NOMO-1 treated with dmso at 0.1 percent for 144 hours (cell line): Measurements from ENCODE around the gene CIB1.
"Not testable (repeated sequence)": the region's sequence is repeated elsewhere in the genome, so short reads cannot be mapped to it uniquely, and the experiment has no call there.

Experiments
- DNase-seq: peaks from one replicate; lab custom pipeline; 2025; ENCODE audit not compliant: unreplicated experiment; lab: John Stamatoyannopoulos, UW

The CIB1 gene

DNA sequence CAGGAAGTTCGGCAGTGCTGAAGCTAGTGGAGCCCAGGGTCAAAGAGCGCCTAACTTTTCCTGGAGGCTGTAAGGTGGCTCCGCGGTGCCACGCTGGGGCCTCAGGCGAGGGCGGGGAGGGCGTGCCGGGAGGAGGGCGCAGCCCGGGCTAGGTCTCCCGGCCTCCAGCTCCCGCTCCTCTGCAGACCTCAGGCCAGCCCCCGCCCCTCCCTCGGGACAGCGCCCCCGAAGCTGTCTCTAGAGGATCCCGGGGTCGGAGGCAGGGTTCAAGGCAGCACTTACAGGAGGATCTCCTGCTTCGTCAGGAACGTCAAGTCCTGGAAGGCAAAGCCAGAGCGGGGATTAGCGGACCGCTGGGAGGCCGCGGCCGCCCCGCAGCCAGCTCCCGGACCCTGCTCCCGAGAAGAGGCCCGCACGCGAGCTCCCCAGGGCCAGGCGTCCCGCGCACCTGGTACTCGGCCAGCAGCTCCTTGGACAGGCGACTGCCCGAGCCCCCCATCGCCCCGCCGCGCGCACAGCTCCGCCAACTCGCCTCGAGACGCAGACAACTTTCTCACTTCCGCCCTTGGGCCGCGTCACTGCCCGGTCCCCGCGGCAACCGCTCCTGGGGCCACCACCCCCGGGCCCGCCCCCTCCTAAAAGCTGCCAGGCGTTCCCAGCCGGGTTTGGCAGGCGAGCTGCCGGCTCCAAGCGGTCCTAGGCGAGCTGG is at the start of gene CIB1:
CIB1 (minus strand) TSS at position 555 of the 709 bp plus-strand sequence; CDS start at position 499, 56 bp downstream.
- DNase-seq: peak; percentile 93

DNA sequence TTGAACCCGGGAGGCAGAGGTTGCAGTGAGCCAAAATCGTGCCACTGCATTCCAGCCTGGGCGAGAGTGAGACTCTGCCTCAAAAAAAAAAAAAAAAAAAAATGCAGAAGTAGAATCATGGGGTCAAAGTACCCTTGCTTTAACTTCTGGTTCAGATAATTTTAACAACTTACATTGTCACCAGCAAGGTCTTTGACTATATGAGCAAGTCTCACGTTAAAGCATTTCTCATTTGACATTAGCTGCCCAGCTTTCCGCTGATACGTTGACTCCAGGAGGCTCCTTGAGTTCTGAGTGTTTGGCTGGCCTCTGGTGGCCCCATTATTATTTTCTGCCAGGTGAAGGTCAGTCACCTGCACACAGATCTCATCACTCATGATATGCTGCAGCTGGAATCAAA is 47.9 kb upstream of the CIB1 start:
- DNase-seq: peak; percentile 20

DNA sequence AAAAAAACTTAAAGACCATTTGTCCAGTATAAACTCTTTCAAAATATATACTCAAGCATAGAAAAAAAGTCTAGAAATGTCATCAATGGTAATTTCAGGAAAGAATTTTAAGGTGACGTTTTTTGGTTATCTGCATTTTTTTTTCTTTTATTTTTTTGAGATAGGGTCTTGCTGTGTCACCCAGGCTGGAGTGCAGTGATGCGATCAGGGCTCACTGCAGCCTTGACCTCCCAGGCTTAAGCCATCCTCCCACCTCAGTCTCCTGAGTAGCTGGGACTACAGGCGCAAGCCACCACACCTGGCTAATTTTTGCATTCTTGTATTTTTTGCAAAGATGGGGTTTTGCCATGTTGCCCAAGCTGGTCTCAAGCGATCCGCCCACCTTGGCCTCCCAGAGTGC is 47.0 kb upstream of the CIB1 start:
- DNase-seq: not testable (repeated sequence)

DNA sequence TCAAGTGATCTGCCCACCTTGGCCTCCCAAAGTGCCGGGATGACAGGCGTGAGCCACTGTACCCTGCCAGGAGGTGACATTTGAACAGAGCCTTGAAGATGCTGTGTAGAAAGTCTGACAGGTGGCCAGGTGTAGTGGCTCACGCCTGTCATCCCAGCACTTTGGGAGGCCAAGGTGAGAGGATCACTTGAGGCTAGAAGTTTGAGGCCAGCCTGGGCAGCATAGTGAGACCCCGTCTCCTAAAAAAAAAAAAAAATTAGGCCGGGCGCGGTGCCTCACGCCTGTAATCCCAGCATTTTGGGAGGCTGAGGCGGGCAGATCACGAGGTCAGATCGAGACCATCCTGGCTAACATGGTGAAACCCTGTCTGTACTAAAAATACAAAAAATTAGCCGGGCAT is 44.7 kb upstream of the CIB1 start:
- DNase-seq: not testable (repeated sequence)

DNA sequence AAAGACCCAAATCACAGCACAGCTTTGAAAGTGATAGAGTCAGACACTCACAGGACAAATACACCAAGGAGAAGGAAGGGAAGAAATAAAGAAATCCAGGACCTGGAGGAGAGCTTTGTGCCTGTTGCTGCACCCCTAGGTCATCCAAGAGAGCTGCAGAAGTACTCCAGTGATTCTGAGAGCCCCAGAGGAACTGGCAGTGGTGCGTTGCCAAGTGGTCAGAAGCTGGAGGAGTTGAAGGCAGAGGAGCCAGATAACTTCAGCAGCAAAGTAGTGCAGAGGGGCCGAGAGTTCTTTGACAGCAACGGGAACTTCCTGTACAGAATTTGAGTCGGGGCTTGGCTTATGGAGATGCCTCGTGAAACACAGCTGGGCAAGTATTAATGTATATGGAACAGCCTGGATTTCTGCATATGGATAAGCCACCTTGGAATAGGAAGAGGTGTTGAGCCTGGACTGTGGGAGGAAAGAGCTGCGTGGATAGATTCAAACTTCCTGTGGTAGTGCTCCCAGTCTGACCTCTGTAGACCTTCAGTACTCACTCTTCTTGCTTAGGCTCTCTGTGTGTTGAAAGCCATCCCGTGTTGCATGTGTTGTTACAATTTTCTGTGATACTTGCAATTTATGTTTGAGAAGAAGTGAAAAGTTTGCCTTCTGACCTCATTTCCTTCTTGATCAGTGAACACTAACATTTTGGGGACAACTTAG is 37.9 kb upstream of the CIB1 start:
- no peak for DNase-seq

DNA sequence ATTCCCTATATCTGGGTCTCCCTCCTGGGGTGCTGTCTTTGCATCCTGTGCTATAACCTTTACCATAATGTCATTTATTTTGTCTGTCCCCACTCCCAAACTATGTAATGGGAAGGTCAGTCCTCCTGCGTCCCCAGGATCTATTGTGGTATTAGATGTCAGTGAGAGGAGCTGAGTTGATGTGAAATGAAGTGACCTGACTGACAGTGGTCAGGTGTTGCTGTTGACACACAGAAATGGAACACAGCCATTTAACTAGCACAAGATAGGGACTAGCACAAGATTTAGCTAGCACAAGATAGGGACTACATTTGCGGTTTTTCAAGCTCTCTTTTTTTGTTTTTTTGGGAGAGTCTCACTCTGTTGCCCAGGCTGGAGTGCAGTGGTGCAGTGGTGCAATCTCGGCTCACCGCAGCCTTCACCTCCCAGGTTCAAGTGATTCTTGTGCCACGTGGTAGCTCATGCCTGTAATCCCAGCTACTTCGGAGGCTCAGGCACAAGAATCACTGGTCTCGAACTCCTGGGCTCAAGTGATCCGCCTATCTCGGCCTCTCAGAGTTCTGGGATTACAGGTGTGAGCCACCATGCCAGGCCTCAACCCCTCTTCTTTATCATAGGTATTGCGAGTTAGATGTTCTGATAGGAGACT is 36.9 kb upstream of the CIB1 start:
- no peak for DNase-seq

DNA sequence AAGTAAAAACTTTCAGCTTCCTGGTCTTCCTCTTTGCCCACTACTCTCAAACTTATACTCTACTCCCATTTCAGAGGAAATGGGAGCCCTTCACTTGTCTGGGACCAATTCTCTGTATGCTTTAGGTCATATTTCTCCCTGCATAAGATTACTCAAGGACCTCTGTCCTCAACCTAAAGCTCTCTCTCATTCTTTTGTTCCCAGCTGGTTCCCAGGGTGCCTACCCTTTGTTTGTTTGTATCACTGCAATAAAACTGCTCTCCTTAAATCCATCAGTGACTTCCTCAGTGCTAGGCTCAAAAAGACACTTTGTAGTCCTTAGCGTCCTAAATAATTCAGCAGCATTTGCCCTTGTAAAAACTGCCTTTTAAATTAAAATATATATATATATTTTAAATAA is 34.7 kb upstream of the CIB1 start:
- no peak for DNase-seq

DNA sequence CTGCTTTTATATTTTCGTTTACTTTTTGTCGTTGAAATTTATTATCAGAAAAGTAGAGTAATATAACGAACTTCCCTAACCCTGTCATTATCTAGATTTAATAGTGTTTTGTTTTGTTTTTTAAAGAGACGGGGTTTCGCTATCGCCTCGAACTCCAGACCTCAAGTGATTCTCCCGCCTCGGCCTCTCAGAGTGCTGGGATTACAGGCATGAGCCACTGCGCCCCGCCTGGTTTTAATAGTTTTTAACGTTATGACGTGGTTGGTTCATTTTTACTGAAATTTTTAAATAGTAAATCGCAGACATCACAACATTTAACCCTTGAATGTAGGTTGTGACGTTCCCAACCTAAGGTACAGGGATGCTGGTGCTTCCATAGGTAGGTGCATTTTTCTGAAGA is 32.7 kb upstream of the CIB1 start:
- no peak for DNase-seq

DNA sequence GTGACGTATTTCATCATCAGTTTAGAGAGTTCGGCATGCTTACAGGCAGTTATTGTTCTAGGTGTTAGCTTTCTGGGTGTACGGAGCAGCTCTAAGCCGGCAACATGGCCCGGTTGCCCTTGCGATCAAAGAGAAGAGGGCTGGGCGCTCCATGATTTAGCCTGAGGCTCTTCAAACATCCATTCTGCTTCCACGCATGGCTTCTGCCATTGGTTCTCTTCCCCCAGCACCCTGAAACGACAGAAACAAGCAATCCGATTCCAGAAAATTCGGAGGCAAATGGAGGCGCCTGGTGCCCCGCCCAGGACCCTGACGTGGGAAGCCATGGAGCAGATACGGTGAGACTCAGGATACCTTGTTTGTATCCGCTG is 32.3 kb upstream of the CIB1 start:
- no peak for DNase-seq

DNA sequence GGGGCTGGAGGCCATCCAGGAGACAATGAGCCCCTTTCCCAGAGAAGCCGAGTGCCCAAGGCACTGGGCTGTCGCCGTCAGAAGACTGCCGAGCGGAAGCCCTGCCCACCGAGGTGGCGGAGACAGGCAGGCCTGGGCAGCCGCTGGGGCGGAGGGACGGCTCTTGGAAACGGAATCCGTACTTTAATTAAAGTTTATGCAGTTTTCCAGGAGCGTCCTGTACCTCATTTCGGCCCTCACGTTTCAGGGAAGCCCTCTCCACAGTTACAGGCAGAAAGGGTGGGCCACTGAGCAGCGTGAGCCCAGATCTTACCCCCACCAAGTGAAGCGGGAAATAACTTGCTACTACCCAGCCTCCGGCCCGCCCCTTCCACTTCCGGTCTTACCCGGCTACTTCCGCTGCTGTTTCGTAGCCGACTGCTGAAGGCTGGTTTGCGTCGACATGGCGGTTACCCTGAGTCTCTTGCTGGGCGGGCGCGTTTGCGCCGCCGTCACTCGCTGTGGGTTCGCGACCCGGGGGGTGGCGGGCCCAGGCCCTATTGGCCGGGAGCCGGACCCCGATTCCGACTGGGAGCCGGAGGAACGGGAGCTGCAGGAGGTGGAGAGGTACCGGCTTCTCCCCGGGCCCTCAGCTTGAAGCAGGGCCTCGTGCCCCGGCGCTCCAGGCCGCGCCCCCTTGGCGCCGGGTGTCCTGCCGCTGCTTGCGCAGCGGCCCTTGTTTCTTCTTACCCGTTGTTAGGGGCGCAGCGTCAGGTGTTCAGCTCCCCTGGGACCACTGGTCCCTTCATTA is 31.7 kb upstream of the CIB1 start, which contains the start of gene NGRN:
NGRN (plus strand) TSS at position 402 of the 790 bp plus-strand sequence; CDS start at position 443, 41 bp downstream.
- DNase-seq: peak; percentile 93

DNA sequence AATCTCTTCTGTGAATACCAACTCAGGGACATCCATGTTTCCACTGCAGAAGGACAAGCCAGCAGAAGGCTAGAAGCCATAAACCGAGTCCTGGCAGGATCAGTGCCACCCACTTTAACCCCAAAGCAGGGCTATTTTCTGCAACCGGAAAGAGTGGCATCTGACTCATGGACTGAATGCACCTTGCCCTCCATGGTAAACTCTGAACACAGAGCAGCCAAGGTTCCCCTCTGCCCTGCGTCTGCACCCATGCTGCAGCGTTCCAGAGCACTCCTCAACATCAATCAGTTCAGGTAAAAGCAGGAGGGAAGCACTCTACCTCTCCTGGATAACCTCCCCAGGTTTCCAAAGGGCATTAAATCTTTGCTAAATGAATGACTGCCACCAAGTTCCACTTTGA is 30.9 kb upstream of the CIB1 start:
- DNase-seq: no peak

DNA sequence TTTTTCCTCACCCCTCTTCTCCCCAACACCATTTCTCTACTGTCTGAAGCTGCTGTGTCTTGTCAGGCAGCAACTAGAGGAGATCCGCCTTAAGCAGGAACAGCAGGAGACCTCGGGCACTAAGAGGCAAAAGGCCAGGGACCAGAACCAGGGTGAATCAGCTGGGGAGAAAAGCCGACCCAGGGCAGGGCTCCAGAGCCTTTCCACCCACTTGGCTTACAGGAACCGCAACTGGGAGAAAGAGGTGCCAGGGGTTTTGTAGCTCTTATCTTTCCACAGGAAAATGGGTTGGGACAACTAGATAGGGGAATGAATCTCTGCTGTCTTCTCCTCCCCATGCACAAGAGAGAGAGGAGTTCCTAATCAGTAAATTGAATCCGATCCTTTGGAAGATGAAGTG is 28.7 kb upstream of the CIB1 start:
- no peak for DNase-seq

DNA sequence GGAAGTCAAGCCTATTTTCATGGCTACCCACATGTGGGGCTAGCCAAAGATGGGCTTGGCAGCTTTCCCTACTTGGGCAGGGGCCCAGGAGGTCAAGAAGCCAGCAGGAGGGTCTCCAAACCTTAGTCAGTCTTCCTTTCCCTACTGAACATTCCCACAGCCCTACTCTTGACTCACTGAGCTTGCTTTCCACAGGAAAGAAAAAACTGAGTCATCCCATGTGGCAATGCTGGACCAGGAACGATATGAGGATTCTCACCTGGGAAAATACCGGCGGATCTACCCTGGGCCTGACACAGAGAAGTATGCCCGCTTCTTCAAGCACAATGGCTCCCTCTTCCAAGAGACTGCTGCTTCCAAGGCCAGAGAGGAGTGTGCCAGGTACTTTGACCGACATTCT is 28.1 kb upstream of the CIB1 start:
- no peak for DNase-seq

DNA sequence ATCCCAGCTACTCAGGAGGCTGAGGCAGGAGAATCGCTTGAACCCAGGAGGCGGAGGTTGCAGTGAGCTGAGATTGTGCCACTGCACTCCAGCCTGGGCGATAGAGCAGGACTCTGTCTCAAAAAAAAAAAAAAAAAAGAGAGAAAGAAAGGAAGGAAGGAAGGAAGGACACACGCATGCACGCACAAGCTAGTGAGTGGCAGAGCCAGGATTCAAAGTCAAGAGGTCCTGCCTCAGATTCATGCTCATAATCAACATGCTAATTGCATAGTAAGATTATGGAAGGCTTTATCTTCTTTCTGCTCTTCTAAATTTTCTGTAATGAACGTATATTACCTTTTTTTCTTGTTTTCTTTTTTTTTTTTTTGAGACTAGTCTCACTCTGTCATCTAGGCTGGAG is 27.0 kb upstream of the CIB1 start:
- not testable (repeated sequence) for DNase-seq

DNA sequence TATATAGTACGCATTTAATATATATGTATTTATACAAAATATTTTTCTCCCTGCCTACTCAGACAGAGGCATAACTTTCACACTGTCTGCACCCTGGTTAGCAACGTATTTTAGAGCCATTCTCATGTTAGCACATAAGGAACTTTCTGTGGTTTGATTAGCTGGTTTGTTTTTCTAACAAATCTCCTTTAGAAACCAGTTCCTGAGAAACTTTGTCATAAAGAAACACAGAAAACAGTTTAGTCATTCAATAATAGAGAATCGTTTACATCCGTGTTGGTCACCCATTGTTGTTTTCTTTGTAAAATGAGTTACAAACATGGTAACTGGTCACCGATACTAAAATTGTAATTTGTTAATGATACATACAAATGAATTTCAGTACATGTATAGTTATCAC is 25.8 kb upstream of the CIB1 start:
- no peak for DNase-seq

DNA sequence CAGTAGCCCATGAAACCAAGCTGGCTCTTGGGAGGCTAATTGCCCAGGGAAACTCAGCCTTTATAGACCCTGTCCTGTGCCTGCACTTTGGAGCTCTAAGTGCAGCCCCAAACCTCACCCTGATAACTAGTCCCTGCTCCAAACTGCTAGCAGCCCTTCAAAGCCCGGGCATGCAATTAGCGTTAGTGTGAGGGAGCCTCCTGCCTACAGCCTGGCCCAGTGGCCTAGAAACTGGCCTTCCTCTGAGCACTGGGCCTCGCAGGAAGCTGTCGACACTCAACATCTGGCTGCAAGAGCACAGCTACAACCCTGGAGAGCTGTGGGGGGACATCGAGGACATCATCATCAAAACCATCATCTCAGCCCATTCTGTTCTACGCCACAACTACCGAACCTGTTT is 24.0 kb upstream of the CIB1 start:
- no peak for DNase-seq

DNA sequence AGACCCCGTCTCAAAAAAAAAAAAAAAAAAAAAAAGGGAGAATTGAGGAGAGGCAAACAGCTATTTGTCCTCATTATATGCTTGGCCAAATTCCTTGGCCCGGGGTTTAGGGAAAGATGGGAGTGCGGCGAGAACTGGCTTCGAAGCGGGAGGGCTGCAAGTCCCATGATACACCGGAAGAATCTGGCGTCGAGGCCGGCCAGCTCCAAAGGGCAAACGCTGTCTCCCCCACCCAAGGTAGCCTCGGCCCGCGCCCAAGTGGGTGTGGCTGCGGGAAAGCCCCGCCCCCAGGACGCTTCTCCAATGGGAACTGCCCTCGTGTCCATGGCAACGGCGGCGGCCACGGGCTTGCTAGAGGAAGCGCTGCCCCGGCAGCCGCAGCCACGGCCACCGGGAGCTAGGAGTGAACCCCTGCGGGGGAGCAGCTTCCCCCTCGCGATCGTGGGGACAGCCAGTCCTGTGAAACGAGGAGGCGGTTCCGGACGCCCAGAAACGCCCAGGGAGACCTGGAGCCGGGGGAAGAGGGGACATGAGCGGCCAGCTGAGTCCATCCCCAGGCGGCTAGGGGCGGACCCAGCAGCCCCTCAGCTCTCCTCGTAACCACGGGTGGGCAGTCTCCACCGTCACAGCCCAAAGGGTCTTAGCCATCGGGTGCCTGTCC is 15.6 kb upstream of the CIB1 start, which contains the start of gene TTLL13:
TTLL13 (plus strand) TSS at position 354 of the 661 bp plus-strand sequence. CDS start 1,075 bp downstream, outside the sequence.
- DNase-seq: peak; percentile 13

DNA sequence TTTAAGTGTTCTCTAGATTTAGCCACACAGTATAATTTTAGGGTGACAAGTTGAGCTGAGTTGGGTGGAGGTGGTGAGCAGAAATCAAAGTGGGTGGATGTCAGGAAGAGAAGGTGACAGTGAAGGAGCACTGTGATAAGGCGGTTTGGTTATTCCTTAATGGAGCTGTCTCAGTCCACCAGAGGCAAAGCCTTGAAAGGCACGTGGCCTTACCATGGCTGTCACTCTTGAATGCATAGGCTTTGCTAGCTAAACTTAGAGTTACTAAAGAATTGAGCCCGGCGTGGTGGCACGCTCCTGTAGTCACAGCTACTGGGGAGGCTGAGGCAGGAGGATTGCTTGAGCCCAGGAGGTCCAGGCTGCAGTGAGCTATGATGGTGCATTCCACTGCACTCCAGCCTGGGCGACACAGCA is 15.1 kb upstream of the CIB1 start:
- DNase-seq: no peak

DNA sequence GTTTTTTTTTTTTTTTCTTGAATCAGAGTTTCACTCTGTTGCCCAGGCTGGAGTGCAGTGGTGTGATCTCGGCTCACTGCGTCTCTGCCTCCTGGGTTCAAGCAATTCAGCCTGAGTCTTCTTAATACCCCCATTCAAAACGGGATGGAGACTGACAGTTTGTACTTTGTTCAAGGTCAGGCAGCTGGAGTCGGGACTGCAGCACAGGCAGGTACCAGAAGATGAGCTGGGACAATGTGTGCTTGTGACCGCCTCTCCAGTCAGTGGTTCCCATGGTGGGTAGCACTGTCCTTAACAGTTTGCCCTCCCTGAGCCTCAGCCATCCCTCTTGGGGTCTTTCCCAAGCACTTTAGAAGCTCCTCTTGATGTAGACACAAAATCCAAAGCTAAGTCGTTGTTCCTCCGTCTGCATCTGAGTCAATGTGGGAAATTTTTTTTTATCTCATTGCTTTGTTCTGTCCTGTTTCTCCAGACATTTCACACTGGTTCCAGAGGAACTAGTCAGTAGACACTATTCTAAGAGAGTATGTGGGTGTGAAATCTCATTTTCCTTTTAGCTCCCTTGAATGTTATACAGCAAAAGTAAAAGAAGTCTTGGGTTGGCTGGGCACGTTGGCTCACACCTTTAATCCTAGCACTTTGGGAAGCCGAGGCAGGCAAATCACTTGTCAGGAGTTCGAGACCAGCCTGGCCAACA is 10.3 kb upstream of the CIB1 start:
- DNase-seq: no peak
